Skeletal muscle satellite cell (primary cell): ENCODE data around the gene FUT2.
A peak's percentile ranks its signal among the peaks of the same experiment; 100 is the strongest.
"Not testable (repeated sequence)": the region's sequence is repeated elsewhere in the genome, so short reads cannot be mapped to it uniquely, and the experiment has no call there.

Experiments used
- H3K27me3 ChIP-seq: 2 replicates; pipeline ENCODE4 v1.7.0; 2013; ENCODE audit warnings: low read length; ENCODE audit not compliant: control insufficient read depth, insufficient read depth
- H3K36me3 ChIP-seq: 2 replicates; pipeline ENCODE4 v1.7.0; 2013; ENCODE audit warnings: mild to moderate bottlenecking, control low read depth, low read length; ENCODE audit not compliant: insufficient read depth
- H3K4me1 ChIP-seq: 2 replicates; pipeline ENCODE4 v1.7.0; 2013; ENCODE audit warnings: low read length; ENCODE audit not compliant: control insufficient read depth, insufficient read depth
- H3K4me2 ChIP-seq: 2 replicates; pipeline ENCODE4 v1.7.0; 2013; ENCODE audit warnings: mild to moderate bottlenecking, low read length
- H3K4me3 ChIP-seq: 2 replicates; pipeline ENCODE4 v1.7.0; 2013; ENCODE audit warnings: low read length
- H3K9ac ChIP-seq: 2 replicates; pipeline ENCODE4 v1.7.0; 2013; ENCODE audit warnings: mild to moderate bottlenecking, low read depth, low read length, moderate library complexity
- H3K9me3 ChIP-seq: replicated peaks from 2 replicates; pipeline ENCODE4 v1.7.0; 2013; ENCODE audit warnings: mild to moderate bottlenecking, control low read depth, low read length

Gene FUT2

GRCh38 chr19:48672994-48673393, 22.8 kb upstream of the FUT2 start, which contains the start of gene NTN5:
TSS of gene NTN5 (minus strand) at chr19:48673017. CDS start at chr19:48670986, 2,031 bp downstream.
- Histone ChIP-seq H3K36me3 (no peaks in the 10 kb centered on the region), H3K9me3 (no peaks in the 10 kb centered on the region), H3K4me2 (no peak within 1 kb of the TSS), H3K27me3 (peaks cover 5% of the 10 kb centered on the region), H3K4me3 (no peak within 1 kb of the TSS), H3K9ac (no peak within 1 kb of the TSS), H3K4me1 (peaks cover 3% of the 10 kb centered on the region)

- no peak overlapping the region for H3K4me3 ChIP-seq
- peaks cover 7% of the 10 kb centered on the region for H3K27me3 ChIP-seq
- peaks cover 3% of the 10 kb centered on the region for H3K4me1 ChIP-seq
- H3K36me3 ChIP-seq, result no peaks in the 10 kb centered on the region
- no peaks in the 10 kb centered on the region for H3K9me3 ChIP-seq
- H3K9ac ChIP-seq, result no peak overlapping the region
- no peak overlapping the region for H3K4me2 ChIP-seq
Measured at GRCh38 chr19:48673436-48674100, 22.2 kb upstream of the FUT2 start.

GRCh38 chr19:48674216-48674809, 21.5 kb upstream of the FUT2 start:
- Histone ChIP-seq H3K9me3 (no peaks in the 10 kb centered on the region), H3K4me1 (peaks cover 3% of the 10 kb centered on the region), H3K4me3 (no peak overlapping the region), H3K27me3 (peaks cover 7% of the 10 kb centered on the region), H3K36me3 (no peaks in the 10 kb centered on the region), H3K9ac (no peak overlapping the region), H3K4me2 (no peak overlapping the region)

- Histone ChIP-seq H3K27me3 (peaks cover 7% of the 10 kb centered on the region), H3K4me1 (peaks cover 3% of the 10 kb centered on the region), H3K36me3 (no peaks in the 10 kb centered on the region), H3K9ac (peak overlapping the region; percentile 4), H3K9me3 (no peaks in the 10 kb centered on the region), H3K4me3 (no peak overlapping the region), H3K4me2 (peak overlapping the region; percentile 32)
Measured at GRCh38 chr19:48674921-48675824, 20.6 kb upstream of the FUT2 start.

GRCh38 chr19:48676487-48676886, 19.3 kb upstream of the FUT2 start:
- Histone ChIP-seq H3K27me3 (peaks cover 4% of the 10 kb centered on the region), H3K9ac (no peak overlapping the region), H3K4me3 (no peak overlapping the region), H3K4me1 (peaks cover 14% of the 10 kb centered on the region), H3K4me2 (no peak overlapping the region), H3K9me3 (no peaks in the 10 kb centered on the region), H3K36me3 (no peaks in the 10 kb centered on the region)

- Histone ChIP-seq H3K4me3 (no peak overlapping the region), H3K9ac (no peak overlapping the region), H3K36me3 (no peaks in the 10 kb centered on the region), H3K4me2 (no peak overlapping the region), H3K27me3 (peaks cover 4% of the 10 kb centered on the region), H3K4me1 (peaks cover 15% of the 10 kb centered on the region), H3K9me3 (no peaks in the 10 kb centered on the region)
Measured at GRCh38 chr19:48676887-48677286, 18.9 kb upstream of the FUT2 start.

GRCh38 chr19:48678201-48678600, 17.6 kb upstream of the FUT2 start:
- Histone ChIP-seq H3K4me2 (no peak overlapping the region), H3K9ac (no peak overlapping the region), H3K36me3 (no peaks in the 10 kb centered on the region), H3K4me3 (no peak overlapping the region), H3K9me3 (no peaks in the 10 kb centered on the region), H3K27me3 (peaks cover 4% of the 10 kb centered on the region), H3K4me1 (peaks cover 15% of the 10 kb centered on the region)

- H3K36me3 ChIP-seq, H3K27me3 ChIP-seq, H3K4me2 ChIP-seq, H3K9ac ChIP-seq, H3K9me3 ChIP-seq, H3K4me3 ChIP-seq: not testable (repeated sequence)
- H3K4me1 ChIP-seq, result peaks cover 15% of the 10 kb centered on the region
Measured at GRCh38 chr19:48680006-48680405, 15.8 kb upstream of the FUT2 start.

GRCh38 chr19:48680436-48681126, 15.2 kb upstream of the FUT2 start:
- Histone ChIP-seq H3K9ac (no peak overlapping the region), H3K9me3 (no peaks in the 10 kb centered on the region), H3K27me3 (peaks cover 4% of the 10 kb centered on the region), H3K4me3 (no peak overlapping the region), H3K4me2 (no peak overlapping the region), H3K4me1 (peaks cover 12% of the 10 kb centered on the region), H3K36me3 (no peaks in the 10 kb centered on the region)

GRCh38 chr19:48681127-48681470, 14.7 kb upstream of the FUT2 start:
- Histone ChIP-seq H3K27me3 (peaks cover 4% of the 10 kb centered on the region), H3K9me3 (no peaks in the 10 kb centered on the region), H3K4me3 (no peak overlapping the region), H3K4me1 (peaks cover 12% of the 10 kb centered on the region), H3K36me3 (no peaks in the 10 kb centered on the region), H3K4me2 (no peak overlapping the region), H3K9ac (no peak overlapping the region)

GRCh38 chr19:48683349-48683748, 12.4 kb upstream of the FUT2 start:
- Histone ChIP-seq H3K9me3 (no peaks in the 10 kb centered on the region), H3K4me2 (peak overlapping the region; percentile 37), H3K4me3 (no peak overlapping the region), H3K9ac (no peak overlapping the region), H3K36me3 (no peaks in the 10 kb centered on the region), H3K4me1 (peaks cover 12% of the 10 kb centered on the region), H3K27me3 (no peaks in the 10 kb centered on the region)
